Stimulated activated CD8-positive, alpha-beta memory T cell treated with anti-CD3 and anti-CD28 coated beads, Interleukin-15, amount 100 ng/mL, for 4 hours (primary cell): ENCODE measurements around the gene NFIB.

Experiments used
- DNase-seq, 2 donors: peaks; one replicate each; pipeline ENCODE4 v3.0.0-alpha.2; 2020; ENCODE audit warnings: low read depth in 2 of 2

The NFIB gene

GRCh38 chr9:14313951-14314423, at the start of gene NFIB:
TSS of gene NFIB (minus strand) at chr9:14314141. CDS start at chr9:14313511, 630 bp downstream.
- no peak for DNase-seq

- no peak for DNase-seq
Measured at GRCh38 chr9:14362175-14362574, 48.2 kb upstream of the NFIB start.

- DNase-seq, result no peak
Measured at GRCh38 chr9:14361074-14361473, 47.1 kb upstream of the NFIB start.

GRCh38 chr9:14358523-14358922, 44.6 kb upstream of the NFIB start:
- DNase-seq, result no peak

- DNase-seq, result no peak
Measured at GRCh38 chr9:14356351-14357265, 42.7 kb upstream of the NFIB start.

- DNase-seq, result no peak
Measured at GRCh38 chr9:14354201-14354600, 40.3 kb upstream of the NFIB start.

- peak; percentile 11 to 41 for DNase-seq
Measured at GRCh38 chr9:14353222-14354056, 39.5 kb upstream of the NFIB start.

GRCh38 chr9:14352503-14352902, 38.6 kb upstream of the NFIB start:
- no peak for DNase-seq

GRCh38 chr9:14351221-14351836, 37.4 kb upstream of the NFIB start:
- no peak for DNase-seq

GRCh38 chr9:14350754-14351153, 36.8 kb upstream of the NFIB start:
- no peak for DNase-seq

- no peak for DNase-seq
Measured at GRCh38 chr9:14350349-14350728, 36.4 kb upstream of the NFIB start.

- DNase-seq, result no peak
Measured at GRCh38 chr9:14349447-14350348, 35.8 kb upstream of the NFIB start.

- DNase-seq, result no peak
Measured at GRCh38 chr9:14349146-14349446, 35.2 kb upstream of the NFIB start.

- DNase-seq, result no peak
Measured at GRCh38 chr9:14348373-14349145, 34.6 kb upstream of the NFIB start.

GRCh38 chr9:14348123-14348372, 34.1 kb upstream of the NFIB start:
- DNase-seq, result no peak

GRCh38 chr9:14347406-14348122, 33.6 kb upstream of the NFIB start:
- no peak for DNase-seq

GRCh38 chr9:14346811-14347405, 33.0 kb upstream of the NFIB start:
- no peak for DNase-seq

GRCh38 chr9:14346231-14346791, 32.4 kb upstream of the NFIB start:
- DNase-seq, result no peak
